A549 (cell line): ENCODE results near the gene RPS25.

Experiments used
- CBX2 ChIP-seq: fragments of 200-600 bp; sonication (generic); IDR thresholded peaks from 2 replicates; pipeline ENCODE4 v1.6.1; 2016; ENCODE audit warnings: low read depth, mild to moderate bottlenecking, borderline replicate concordance
- CHD2 ChIP-seq: fragments of 150-350 bp; IDR thresholded peaks from 2 replicates; pipeline ENCODE4 v1.6.1; 2014; ENCODE audit warnings: low read length; ENCODE audit not compliant: partially characterized antibody
- HES2 ChIP-seq: fragments of >200 bp; sonication (Bioruptor Twin); formaldehyde crosslinking; IDR thresholded peaks from 2 replicates; pipeline ENCODE4 v1.6.1; 2016
- MAX ChIP-seq: IDR thresholded peaks from 2 replicates; pipeline ENCODE4 v1.6.1; 2012
- POLR2A ChIP-seq: IDR thresholded peaks from 2 replicates; pipeline ENCODE4 v1.6.1; 2012; ENCODE audit warnings: mild to moderate bottlenecking, low read length
- TF ChIP-seq, protein P1 (sequence below): fragments of >200 bp; sonication (Bioruptor Twin); formaldehyde crosslinking; IDR thresholded peaks from 3 replicates; pipeline ENCODE4 v1.5.1; 2016
- TF ChIP-seq, protein P2 (sequence below): fragments of 450-650 bp; IDR thresholded peaks from 2 replicates; pipeline ENCODE4 v1.6.1; 2014; ENCODE audit warnings: antibody characterized with exemption

GRCh38 chr11:119021631-119022030 is 3.5 kb upstream of the RPS25 start:
- TF ChIP-seq POLR2A, result no peak
- TF ChIP-seq CBX2, result no peak
- TF ChIP-seq CHD2, result no peak
- TF ChIP-seq, protein P1, sequence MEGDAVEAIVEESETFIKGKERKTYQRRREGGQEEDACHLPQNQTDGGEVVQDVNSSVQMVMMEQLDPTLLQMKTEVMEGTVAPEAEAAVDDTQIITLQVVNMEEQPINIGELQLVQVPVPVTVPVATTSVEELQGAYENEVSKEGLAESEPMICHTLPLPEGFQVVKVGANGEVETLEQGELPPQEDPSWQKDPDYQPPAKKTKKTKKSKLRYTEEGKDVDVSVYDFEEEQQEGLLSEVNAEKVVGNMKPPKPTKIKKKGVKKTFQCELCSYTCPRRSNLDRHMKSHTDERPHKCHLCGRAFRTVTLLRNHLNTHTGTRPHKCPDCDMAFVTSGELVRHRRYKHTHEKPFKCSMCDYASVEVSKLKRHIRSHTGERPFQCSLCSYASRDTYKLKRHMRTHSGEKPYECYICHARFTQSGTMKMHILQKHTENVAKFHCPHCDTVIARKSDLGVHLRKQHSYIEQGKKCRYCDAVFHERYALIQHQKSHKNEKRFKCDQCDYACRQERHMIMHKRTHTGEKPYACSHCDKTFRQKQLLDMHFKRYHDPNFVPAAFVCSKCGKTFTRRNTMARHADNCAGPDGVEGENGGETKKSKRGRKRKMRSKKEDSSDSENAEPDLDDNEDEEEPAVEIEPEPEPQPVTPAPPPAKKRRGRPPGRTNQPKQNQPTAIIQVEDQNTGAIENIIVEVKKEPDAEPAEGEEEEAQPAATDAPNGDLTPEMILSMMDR, result no peak
- TF ChIP-seq, protein P2, sequence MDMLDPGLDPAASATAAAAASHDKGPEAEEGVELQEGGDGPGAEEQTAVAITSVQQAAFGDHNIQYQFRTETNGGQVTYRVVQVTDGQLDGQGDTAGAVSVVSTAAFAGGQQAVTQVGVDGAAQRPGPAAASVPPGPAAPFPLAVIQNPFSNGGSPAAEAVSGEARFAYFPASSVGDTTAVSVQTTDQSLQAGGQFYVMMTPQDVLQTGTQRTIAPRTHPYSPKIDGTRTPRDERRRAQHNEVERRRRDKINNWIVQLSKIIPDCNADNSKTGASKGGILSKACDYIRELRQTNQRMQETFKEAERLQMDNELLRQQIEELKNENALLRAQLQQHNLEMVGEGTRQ, result no peak
- no peak for TF ChIP-seq MAX
- no peak for TF ChIP-seq HES2
